NK-92 (cell line): Measurements from ENCODE around the gene SLC25A48.

Experiments
- DNase-seq: peaks from one replicate; lab custom pipeline; 2025; ENCODE audit not compliant: unreplicated experiment; lab: John Stamatoyannopoulos, UW

The SLC25A48 gene

GRCh38 chr5:135880801-135881200, 46.3 kb downstream of the SLC25A48 start:
- no peak for DNase-seq

- no peak for DNase-seq
These were observed 46.8 kb downstream of the SLC25A48 start for GRCh38 chr5:135881244-135881643.

GRCh38 chr5:135881819-135882218, 47.4 kb downstream of the SLC25A48 start:
- no peak for DNase-seq

GRCh38 chr5:135883026-135883425, 48.6 kb downstream of the SLC25A48 start:
- no peak for DNase-seq

- DNase-seq, result no peak
These were observed 49.0 kb downstream of the SLC25A48 start for GRCh38 chr5:135883441-135883840.

GRCh38 chr5:135885031-135885430, 50.6 kb downstream of the SLC25A48 start:
- no peak for DNase-seq

- no peak for DNase-seq
These were observed 51.7 kb downstream of the SLC25A48 start for GRCh38 chr5:135886136-135886535.

- no peak for DNase-seq
These were observed 53.0 kb downstream of the SLC25A48 start for GRCh38 chr5:135887447-135887864.

- no peak for DNase-seq
These were observed 53.6 kb downstream of the SLC25A48 start for GRCh38 chr5:135887881-135888614.

- DNase-seq, result no peak
These were observed 55.8 kb downstream of the SLC25A48 start for GRCh38 chr5:135890296-135890695.

- DNase-seq, result no peak
These were observed 56.4 kb downstream of the SLC25A48 start for GRCh38 chr5:135890867-135891266.

GRCh38 chr5:135891268-135891667, 56.8 kb downstream of the SLC25A48 start:
- no peak for DNase-seq

GRCh38 chr5:135891791-135892190, 57.3 kb downstream of the SLC25A48 start:
- DNase-seq, result no peak

GRCh38 chr5:135894276-135894675, 59.8 kb downstream of the SLC25A48 start:
- DNase-seq, result no peak

- DNase-seq, result no peak
These were observed 60.3 kb downstream of the SLC25A48 start for GRCh38 chr5:135894789-135895188.

- DNase-seq, result no peak
These were observed 61.1 kb downstream of the SLC25A48 start, which contains the start of gene IL9 for GRCh38 chr5:135895474-135896006. Gene IL9, minus strand, starts transcription at chr5:135895841. Its CDS starts 25 bp downstream, at chr5:135895816.

GRCh38 chr5:135898651-135899050, 64.2 kb downstream of the SLC25A48 start:
- no peak for DNase-seq

GRCh38 chr5:135900276-135900675, 65.8 kb downstream of the SLC25A48 start:
- no peak for DNase-seq

GRCh38 chr5:135901633-135902032, 67.2 kb downstream of the SLC25A48 start:
- DNase-seq, result no peak

- no peak for DNase-seq
These were observed 70.7 kb downstream of the SLC25A48 start for GRCh38 chr5:135905144-135905543.

GRCh38 chr5:135913713-135914626, 79.5 kb downstream of the SLC25A48 start:
- no peak for DNase-seq
